Neural cell (in vitro differentiated cells): Measurements from ENCODE around the gene UBXN10.

Source experiments
- EP300 ChIP-seq: fragments of 450-650 bp; conservative IDR thresholded peaks from 2 replicates; pipeline ENCODE4 v1.6.1; 2014; ENCODE audit warnings: antibody characterized with exemption, mild to moderate bottlenecking, moderate library complexity; ENCODE audit not compliant: poor library complexity, severe bottlenecking
- TAF1 ChIP-seq: IDR thresholded peaks from 2 replicates; pipeline ENCODE4 v1.6.1; 2012; ENCODE audit warnings: low read depth
- TF ChIP-seq, protein P1 (sequence below): fragments of 450-650 bp; IDR thresholded peaks from 2 replicates; pipeline ENCODE4 v1.5.1; 2014; ENCODE audit warnings: antibody characterized with exemption, mild to moderate bottlenecking, moderate library complexity; ENCODE audit not compliant: poor library complexity, severe bottlenecking

DNA sequence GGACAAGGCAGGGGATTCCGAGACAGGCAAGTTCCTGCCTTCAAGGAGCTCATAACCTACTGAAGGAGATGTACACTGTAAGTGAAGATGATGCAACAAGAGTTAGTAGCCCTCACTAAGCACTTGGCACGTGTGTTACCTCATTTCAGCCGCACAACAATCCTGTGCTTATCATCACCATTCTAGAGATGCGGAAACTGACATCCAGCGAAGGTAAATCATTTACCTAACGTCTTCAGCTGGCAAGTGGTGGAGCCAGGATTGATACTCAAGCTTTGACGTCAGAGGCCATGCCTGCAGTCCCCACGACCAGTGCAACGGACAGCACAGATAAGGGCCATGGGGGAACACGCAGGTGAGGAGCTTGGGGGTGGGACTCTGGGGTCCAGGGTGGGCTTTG lies 2.9 kb upstream of the UBXN10 start:
- TF ChIP-seq, protein P1, sequence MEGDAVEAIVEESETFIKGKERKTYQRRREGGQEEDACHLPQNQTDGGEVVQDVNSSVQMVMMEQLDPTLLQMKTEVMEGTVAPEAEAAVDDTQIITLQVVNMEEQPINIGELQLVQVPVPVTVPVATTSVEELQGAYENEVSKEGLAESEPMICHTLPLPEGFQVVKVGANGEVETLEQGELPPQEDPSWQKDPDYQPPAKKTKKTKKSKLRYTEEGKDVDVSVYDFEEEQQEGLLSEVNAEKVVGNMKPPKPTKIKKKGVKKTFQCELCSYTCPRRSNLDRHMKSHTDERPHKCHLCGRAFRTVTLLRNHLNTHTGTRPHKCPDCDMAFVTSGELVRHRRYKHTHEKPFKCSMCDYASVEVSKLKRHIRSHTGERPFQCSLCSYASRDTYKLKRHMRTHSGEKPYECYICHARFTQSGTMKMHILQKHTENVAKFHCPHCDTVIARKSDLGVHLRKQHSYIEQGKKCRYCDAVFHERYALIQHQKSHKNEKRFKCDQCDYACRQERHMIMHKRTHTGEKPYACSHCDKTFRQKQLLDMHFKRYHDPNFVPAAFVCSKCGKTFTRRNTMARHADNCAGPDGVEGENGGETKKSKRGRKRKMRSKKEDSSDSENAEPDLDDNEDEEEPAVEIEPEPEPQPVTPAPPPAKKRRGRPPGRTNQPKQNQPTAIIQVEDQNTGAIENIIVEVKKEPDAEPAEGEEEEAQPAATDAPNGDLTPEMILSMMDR = no peak
- no peak for TF ChIP-seq EP300
- TF ChIP-seq TAF1 = no peak
